ENCODE results near the gene NLRP10.

GRCh38 chr11:7936615-7937014, 28.6 kb downstream of the NLRP10 start:
- TF ChIP-seq EZH2phosphoT487 (IDR thresholded peaks at IDR 0.05; ENCODE audit: insufficient read depth, low read depth) = no peak
- no peak for TF ChIP-seq EZH2 (IDR thresholded peaks at IDR 0.05; ENCODE audit: insufficient read depth, poor library complexity, severe bottlenecking)

All from GM23248 (cell line).